GM19328 (cell line): Measurements from ENCODE around the gene CLSTN1.
A peak's percentile ranks its signal among the peaks of the same experiment; 100 is the strongest.

Source experiments
- ATAC-seq: cut with Tn5 transposase; IDR thresholded peaks from one replicate; pipeline ENCODE4 v1.9.1; 2021; ENCODE audit warnings: mild to moderate bottlenecking, moderate library complexity; ENCODE audit not compliant: unreplicated experiment

The CLSTN1 gene

DNA sequence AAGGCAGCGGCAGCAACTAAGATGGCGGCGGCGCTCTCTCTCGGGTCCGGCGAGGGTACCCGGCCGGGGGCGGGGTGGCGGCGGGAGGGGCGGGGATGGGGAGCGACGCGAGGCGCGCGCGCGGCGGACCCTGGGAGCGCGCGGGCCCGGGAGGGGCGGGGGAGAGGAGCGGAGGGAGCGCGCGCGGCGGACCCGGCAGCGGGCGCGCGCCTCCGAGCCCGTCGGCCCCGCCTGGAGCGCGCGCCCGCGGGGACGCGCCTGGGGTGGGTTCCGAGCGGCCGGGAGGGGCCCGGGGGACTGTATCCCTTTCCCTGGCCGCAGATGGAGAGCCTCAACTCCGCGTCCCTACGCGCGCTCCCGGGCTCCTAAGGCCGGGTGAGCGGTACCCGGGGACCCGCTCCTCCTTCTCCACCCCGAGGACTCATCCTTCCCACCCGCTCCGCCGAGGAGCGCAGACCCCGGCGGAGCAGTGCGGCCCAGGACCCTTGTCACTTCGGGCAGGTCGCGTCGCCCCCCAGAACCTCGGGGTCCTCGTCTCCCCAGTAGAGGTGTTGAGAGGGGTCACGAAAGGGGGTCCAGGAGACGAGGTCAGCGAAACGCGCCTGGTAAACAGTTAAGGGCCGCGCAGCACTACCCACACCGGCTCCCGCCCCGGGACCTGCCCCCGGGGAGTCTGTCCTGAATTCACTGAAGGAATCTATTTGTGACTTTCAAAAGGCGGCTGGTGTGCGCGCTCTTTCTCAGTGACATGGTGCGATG, at the start of gene CLSTN1:
CLSTN1 (minus strand) TSS at position 23 of the 759 bp plus-strand sequence. CDS start 232 bp downstream, outside the sequence.
- peak; percentile 77 for ATAC-seq

- ATAC-seq: no peak
Observed at GRCh38 chr1:9873385-9873784, 49.6 kb upstream of the CLSTN1 start.

- no peak for ATAC-seq
Observed at GRCh38 chr1:9872430-9873165, 48.8 kb upstream of the CLSTN1 start.

- no peak for ATAC-seq
Observed at GRCh38 chr1:9871707-9872425, 48.1 kb upstream of the CLSTN1 start.

DNA sequence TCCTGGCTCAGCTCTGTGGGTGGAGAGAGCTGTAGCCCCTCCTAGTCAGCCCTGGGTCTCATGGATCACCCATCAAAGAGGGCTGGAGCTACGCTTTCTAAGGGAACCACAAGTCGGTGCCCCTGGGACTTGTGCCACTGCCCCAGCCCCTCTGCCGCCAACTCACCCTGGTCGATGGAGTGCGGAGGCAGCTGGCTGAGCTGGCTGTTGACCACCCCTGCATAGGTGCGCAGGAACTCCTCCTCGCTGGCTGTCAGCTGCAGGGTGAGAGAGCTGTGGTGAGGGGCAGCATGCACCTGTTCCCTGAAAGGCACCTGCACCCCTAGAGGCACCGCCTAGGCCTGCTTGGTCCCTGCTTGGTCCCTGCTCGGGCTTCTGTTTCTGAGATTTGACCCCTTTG, 47.3 kb upstream of the CLSTN1 start:
- ATAC-seq: no peak

DNA sequence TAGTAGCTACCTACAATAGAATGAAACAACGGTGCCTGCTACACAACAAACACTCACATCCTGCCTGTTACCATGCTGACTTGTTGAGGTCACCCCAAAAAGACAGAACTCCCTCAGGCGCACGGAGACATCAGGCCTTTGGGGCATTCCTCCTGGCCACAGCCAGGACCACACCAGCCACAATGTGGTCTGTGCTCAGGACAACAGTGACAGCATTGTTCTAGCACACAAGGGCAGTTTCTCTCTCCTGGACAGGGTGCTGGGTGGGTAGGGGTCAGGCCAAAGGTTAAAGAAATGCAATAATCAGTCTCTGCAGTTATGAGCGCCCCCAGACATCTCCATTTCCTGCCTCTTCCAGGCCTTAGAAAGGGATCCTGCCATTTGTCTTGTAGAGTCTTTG, 46.8 kb upstream of the CLSTN1 start:
- no peak for ATAC-seq

- ATAC-seq: no peak
Observed at GRCh38 chr1:9869831-9870251, 46.1 kb upstream of the CLSTN1 start.

GRCh38 chr1:9868244-9868590, 44.5 kb upstream of the CLSTN1 start:
- no peak for ATAC-seq

DNA sequence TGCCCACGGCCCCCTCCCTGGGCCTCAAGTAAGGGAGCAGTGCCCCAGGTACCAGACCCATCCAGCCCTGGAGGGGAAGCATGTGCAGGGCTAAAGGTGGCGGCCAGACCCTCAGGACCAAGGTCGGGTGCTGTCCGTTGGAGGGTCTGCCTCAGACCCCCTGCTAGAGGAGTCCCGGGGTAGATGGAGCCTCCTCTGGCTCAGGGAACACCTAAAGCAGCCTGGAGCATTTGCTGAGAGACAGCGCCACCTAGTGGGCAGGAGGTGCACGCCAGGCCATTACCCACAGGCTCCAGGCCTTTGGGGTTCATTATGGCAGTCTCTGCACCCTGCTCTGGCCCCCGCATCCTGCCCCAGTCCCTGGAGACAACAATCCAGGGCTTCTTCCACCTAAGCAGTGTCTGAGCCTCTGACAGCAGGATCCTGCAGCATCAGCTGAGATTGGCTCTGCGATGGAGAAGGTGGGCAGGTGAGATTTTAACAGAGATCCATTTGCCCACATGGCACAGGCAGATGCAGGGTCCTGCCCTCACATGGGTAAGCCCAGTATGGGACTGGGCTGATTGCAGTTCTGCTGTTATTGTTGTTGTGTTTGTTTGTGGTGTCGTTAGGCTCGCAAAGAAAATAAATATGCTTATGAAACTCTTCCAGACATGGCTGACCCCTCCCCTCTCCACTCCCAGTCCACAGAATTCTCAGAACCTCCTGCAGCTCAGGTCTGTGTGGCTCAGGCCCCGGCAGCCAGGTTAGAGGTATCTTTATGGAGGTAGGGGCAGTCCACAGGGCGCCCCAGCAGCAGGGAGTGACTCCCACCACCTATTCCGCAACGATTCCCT, 43.9 kb upstream of the CLSTN1 start:
- peak; percentile 43 for ATAC-seq

DNA sequence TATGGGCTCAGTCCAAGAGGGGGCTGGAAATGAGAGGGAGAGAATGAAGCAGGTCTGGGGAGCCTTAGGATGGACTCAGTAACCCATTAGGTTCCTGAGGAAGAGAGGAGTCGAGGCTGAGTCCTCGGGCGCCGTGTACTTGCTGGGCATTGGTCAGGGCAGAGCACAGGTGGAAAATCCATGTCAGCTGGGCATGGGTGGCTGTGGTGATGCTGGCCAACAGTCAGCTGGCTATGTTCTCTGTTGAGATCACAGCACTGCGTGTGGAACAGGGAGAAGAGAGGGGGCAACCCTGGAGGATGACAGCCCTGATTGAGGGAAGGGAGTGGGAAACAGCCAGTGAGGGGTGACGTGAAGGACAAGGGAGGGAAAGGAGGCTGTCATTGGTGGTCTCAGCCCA, 43.1 kb upstream of the CLSTN1 start:
- ATAC-seq: no peak

DNA sequence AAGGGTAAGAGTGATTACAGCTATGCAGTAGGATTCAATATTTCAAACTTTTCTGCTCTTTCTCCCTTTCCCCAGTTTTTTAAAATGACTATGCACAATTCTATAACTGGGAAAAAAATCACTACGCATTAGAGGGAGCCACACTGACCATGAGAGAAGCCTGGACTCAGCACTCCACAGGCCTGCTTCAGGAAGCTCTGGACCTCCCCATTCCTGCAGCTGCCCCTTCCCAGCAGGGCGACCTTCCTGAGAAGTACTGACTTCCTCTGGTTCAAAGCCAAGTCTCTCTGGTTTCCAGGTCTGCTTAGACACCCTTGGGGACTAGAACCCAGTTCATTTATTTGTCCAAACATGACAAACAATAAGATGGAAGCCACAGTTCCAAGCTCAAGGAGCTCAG, 42.0 kb upstream of the CLSTN1 start:
- ATAC-seq: no peak

DNA sequence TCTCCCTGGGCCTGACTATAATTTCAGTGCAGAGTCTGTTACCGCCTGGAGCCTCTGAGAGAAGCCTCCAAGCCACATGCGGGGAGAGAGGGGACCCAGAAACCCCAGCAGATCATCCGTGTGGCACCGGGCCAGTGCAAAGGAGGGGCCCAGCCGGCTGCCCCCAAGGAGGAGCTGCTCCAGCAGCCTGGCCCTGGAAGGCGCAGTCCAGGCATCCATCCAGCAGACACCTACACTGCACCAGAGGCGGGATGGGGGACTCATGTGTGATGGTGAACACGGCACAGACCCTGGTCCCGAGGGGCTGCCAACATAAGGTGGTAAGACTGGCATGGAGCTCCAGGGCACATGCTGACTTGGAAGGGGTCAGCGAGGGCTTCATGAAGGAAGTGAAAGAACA, 39.6 kb upstream of the CLSTN1 start:
- no peak for ATAC-seq

DNA sequence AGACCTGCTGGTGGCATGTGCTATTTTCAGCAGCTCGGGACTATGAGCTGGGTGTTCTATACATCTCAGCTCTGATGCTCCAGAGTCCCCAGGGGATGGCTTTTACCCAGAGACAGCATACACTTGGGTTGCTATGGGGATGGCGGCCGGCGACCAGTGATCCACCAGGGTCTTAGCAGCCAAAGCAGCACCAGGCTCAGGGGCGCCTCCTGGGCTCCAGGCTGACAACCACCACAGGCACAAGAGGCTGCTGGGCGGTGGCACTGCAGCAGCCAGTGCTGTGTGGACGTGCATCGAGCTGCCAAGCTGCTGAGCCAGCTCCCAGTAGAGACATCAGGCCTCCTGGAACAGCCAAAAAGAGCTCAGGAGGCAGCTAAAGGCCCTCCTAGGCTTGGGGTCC, 37.6 kb upstream of the CLSTN1 start:
- no peak for ATAC-seq

DNA sequence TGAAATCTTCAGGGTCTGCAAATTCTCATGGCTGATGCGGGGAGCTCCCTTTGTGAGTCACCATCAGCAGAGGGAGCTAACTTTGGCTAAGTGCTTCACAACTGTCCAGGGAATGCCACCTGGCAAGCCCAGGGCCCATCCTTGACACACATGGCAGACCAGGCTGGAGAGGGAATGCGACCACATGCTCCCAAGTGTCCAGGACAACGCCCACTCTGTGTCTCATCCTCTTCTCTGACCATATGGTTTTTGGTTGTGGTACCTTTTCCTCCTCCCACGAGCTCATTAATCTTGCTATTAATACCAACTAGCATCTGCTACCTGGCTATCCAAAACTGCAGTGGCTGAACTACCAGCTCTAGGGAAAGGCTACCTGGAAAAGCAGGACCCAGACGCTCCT, 37.1 kb upstream of the CLSTN1 start:
- no peak for ATAC-seq

DNA sequence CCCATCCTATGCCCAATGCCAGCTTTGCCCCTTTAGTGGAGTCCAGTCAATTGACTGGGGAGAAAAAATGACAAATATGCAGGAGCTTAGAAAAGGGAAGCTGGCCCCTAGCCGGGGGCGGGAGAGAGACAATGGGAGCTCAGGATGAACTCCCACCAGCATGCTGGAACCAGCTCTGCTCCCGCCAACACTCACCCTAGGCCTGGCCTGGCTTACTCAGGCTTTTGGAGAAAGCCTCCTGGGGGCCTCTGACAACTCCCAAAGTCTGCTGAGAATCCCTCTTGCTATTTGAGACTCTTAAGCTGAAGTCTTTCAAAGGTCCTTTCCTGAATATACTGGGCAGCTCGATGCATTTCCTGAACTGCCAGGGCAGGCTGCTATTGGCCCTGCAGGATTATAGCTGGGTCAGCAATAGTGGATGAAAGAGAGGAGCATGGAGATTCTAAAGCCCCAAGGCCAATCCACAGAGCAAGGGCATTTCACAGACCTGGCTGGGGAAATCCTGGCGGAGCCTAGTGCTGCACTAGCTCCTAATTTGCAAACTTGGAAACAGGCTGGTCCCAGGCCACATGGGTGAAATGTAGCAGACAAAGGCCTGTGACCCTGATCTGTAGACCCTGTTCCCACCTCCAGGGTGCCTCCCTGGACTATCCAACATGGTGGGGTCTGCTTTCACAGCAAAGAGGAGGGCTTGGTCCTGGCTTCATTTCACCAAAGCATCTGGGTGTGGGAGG, 35.7 kb upstream of the CLSTN1 start:
- ATAC-seq: no peak

DNA sequence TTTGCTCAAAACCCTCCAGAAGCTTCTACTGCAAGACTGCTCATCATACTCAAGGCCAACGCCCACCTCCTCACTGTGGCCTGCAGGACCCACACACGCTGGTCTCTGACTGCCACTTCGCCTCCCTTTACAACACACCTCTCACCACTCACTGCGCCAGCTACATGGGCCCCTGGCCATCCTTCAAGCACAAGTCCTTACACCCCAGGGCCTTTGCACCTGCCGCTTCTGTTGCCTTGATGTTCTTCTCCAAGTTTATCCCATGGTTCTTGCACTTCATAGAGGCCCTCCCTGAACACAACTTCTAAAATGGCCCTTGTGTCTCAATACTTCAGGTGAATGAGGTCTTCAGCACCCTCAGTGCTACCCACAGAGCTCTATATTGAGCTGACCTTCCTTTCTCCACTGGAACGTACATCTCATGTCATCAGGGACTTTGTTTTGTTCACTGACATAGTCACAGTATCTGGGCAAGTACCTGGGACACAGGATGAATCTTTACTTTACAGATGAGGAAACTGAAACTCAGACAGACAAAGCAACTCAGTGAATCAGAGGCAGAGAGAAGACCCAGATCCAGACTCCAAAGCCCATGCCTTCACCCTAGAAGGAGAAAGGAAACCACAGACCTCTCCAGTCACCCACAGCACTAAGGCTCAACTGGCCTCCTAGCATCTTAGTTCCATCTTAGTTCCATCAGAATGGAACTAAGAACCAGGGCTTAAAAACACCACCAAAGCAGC, 34.7 kb upstream of the CLSTN1 start:
- ATAC-seq: no peak

DNA sequence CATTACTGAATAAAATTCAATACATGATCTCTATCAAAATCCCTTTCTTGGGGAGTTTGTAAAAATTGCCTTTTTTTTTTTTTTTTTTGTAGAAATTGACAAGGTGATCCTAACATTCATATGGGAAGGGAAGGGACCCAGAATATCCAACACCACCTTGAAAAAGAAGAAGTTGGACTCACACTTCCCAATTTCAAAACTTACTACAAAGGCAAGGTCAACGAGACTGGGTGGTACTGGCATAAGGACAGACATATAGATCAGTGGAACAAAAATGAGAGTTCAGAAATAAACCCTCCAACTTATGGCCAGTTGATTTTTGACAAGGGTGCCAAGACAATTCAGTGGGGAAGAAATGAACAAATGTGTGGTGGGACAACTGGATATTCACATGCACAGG, 31.4 kb upstream of the CLSTN1 start:
- ATAC-seq: no peak

DNA sequence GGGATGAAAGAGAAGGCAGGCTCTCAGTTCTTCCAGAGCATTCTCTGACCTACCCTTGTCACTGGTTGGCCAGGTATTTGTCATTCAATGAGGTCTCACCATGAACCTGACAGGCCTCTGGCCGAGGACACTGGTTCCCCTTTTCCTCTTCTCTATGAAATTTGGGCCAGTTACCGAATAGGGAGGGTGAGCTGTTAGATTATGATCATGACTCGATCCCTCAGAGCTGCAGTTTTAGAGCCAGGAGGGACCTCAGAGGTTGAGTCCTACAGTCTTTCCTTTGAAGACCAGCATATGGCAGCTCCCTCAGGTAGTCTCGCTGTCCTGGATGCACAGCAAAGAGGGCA, 29.5 kb upstream of the CLSTN1 start:
- ATAC-seq: no peak

DNA sequence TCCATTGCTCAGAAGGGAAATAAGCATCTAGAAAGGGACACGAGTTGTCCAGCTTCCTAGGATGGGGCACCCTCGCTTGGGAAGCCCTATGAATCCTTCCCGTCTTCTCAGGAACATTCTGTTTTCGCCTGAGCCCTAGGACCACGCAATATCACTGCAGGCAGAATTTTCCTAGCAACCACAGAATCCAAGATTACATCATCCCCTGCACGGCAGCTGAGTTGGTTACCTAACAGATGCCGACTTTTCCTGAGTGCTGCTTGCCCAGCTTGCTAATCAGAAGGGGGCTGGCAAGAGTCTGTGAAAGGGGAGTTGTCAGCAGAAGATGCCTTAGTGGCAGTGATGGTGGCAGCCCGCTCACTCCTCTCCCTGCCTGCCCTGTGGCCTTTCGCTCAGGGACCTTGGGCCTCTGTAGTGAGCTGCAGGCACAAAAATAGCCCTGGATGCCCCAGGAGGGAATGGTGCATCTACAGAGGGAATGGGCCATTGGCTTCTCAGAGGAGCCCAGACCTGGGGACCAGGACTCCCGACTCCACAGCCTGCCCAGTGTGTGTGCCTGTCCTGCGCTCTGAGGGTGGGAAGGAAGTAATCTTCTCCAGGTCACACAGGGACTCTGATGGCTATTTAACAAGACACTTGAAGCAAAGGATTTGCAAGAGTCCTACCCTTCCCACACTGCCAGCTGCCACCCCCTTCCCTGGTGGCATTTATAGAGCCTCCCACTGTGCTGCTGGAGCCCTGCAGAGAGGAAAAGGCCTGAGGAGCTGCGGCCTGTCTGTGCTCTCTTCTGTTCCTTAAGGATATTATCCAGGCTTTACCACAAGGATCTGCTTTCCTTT, 28.9 kb upstream of the CLSTN1 start:
- ATAC-seq: no peak
